Measurements from ENCODE around the gene CETN2.

GRCh38 chrX:152866386-152866785 is 35.8 kb upstream of the CETN2 start:
- TF ChIP-seq EZH2 (IDR thresholded peaks at IDR 0.05; ENCODE audit: borderline replicate concordance) (no peak), CTCF (IDR thresholded peaks at IDR 0.05; ENCODE audit: poor library complexity) (no peak), EZH2phosphoT487 (IDR thresholded peaks at IDR 0.05; ENCODE audit: low read depth, severe bottlenecking, unreplicated experiment) (no peak)

Measured in hepatocyte (in vitro differentiated cells).